DOHH2 (cell line): ENCODE data around the gene CBX4.

Source experiments
- H3F3A ChIP-seq: fragments of 200-600 bp; sonication (generic), shearing (Covaris generic); 2 replicates; pipeline ENCODE4 v1.6.0; 2016; ENCODE audit warnings: antibody characterized with exemption, mild to moderate bottlenecking; ENCODE audit not compliant: control insufficient read depth, insufficient read depth
- H3K27ac ChIP-seq: fragments of 200-600 bp; sonication (generic); 2 replicates; pipeline ENCODE4 v1.5.1; 2014; ENCODE audit warnings: low read depth, mild to moderate bottlenecking, low read length, moderate library complexity
- H3K27me3 ChIP-seq: fragments of 200-600 bp; sonication (generic); 2 replicates; pipeline ENCODE4 v1.6.1; 2014; ENCODE audit warnings: mild to moderate bottlenecking, low read length, mixed read lengths; ENCODE audit not compliant: control insufficient read depth
- H3K36me3 ChIP-seq: fragments of 200-600 bp; sonication (generic); 2 replicates; pipeline ENCODE4 v1.6.1; 2014; ENCODE audit warnings: mild to moderate bottlenecking, low read length, moderate library complexity, mixed read lengths; ENCODE audit not compliant: control insufficient read depth
- H3K4me1 ChIP-seq: fragments of 200-600 bp; sonication (generic); 2 replicates; pipeline ENCODE4 v1.6.1; 2014; ENCODE audit warnings: mild to moderate bottlenecking, low read length, mixed read lengths; ENCODE audit not compliant: control insufficient read depth
- H3K4me2 ChIP-seq: fragments of 200-600 bp; sonication (generic); 2 replicates; pipeline ENCODE4 v1.6.0; 2014; ENCODE audit warnings: mild to moderate bottlenecking, low read length, moderate library complexity
- H3K4me3 ChIP-seq: fragments of 200-600 bp; sonication (generic); 2 replicates; pipeline ENCODE4 v1.5.1; 2014; ENCODE audit warnings: mild to moderate bottlenecking, low read length, mixed read lengths
- H3K79me2 ChIP-seq: fragments of 200-600 bp; sonication (generic); 2 replicates; pipeline ENCODE4 v1.6.1; 2014; ENCODE audit warnings: mild to moderate bottlenecking, low read length, mixed read lengths; ENCODE audit not compliant: control insufficient read depth
- H3K9me2 ChIP-seq: fragments of 200-600 bp; sonication (generic); replicated peaks from 2 replicates; pipeline ENCODE4 v1.6.1; 2014; ENCODE audit warnings: mild to moderate bottlenecking, low read length, mixed read lengths; ENCODE audit not compliant: control insufficient read depth
- H3K9me3 ChIP-seq: fragments of 200-600 bp; sonication (generic); 2 replicates; pipeline ENCODE4 v1.6.1; 2014; ENCODE audit warnings: antibody characterized with exemption, low read length, mixed read lengths; ENCODE audit not compliant: control insufficient read depth, insufficient read depth
- H4K20me1 ChIP-seq: fragments of 200-600 bp; sonication (generic); 2 replicates; pipeline ENCODE4 v1.6.0; 2014; ENCODE audit warnings: low read depth, mild to moderate bottlenecking, antibody characterized with exemption, low read length, moderate library complexity; ENCODE audit not compliant: control insufficient read depth, insufficient read depth
- CTCF ChIP-seq: fragments of 200-600 bp; sonication (generic); IDR thresholded peaks from one replicate; pipeline ENCODE4 v1.5.1; 2014; ENCODE audit warnings: antibody characterized with exemption, mild to moderate bottlenecking, low read depth, low read length; ENCODE audit not compliant: poor library complexity, severe bottlenecking
- EZH2phosphoT487 ChIP-seq: fragments of 200-600 bp; sonication (generic); IDR thresholded peaks from 2 replicates; pipeline ENCODE4 v1.6.1; 2017; ENCODE audit warnings: borderline replicate concordance, mild to moderate bottlenecking, antibody characterized with exemption, low read length, moderate library complexity, mixed read lengths

CBX4 gene

GRCh38 chr17:79806446-79806760 lies 32.8 kb downstream of the CBX4 start:
- H3K9me3 ChIP-seq, result no peaks in the 10 kb centered on the region
- H3K4me2 ChIP-seq, result no peak overlapping the region
- H3F3A ChIP-seq, result peaks cover 14% of the 10 kb centered on the region
- H3K36me3 ChIP-seq, result no peaks in the 10 kb centered on the region
- no peaks in the 10 kb centered on the region for H3K79me2 ChIP-seq
- H3K4me1 ChIP-seq, result peaks cover 54% of the 10 kb centered on the region
- H4K20me1 ChIP-seq, result no peaks in the 10 kb centered on the region
- H3K9me2 ChIP-seq, result no peaks in the 10 kb centered on the region
- no peak overlapping the region for H3K27ac ChIP-seq
- H3K4me3 ChIP-seq, result no peak overlapping the region
- peaks cover 54% of the 10 kb centered on the region for H3K27me3 ChIP-seq
- TF ChIP-seq CTCF, result no peak
- no peak for TF ChIP-seq EZH2phosphoT487

- Histone ChIP-seq H3K4me2 (peak overlapping the region; percentile 67), H3F3A (peaks cover 14% of the 10 kb centered on the region), H3K79me2 (no peaks in the 10 kb centered on the region), H3K9me2 (no peaks in the 10 kb centered on the region), H4K20me1 (no peaks in the 10 kb centered on the region), H3K4me3 (peak overlapping the region; percentile 67), H3K9me3 (no peaks in the 10 kb centered on the region), H3K4me1 (peaks cover 53% of the 10 kb centered on the region), H3K27ac (peak overlapping the region; percentile 39), H3K27me3 (peaks cover 45% of the 10 kb centered on the region), H3K36me3 (no peaks in the 10 kb centered on the region)
- TF ChIP-seq CTCF (no peak), EZH2phosphoT487 (no peak)
Measured at GRCh38 chr17:79804856-79805696, 34.2 kb downstream of the CBX4 start.

- H3K27ac ChIP-seq, result peak overlapping the region; percentile 39
- no peaks in the 10 kb centered on the region for H3K9me2 ChIP-seq
- peak overlapping the region; percentile 67 for H3K4me3 ChIP-seq
- H3K4me2 ChIP-seq, result peak overlapping the region; percentile 67
- H3K79me2 ChIP-seq, result no peaks in the 10 kb centered on the region
- H3F3A ChIP-seq, result peaks cover 18% of the 10 kb centered on the region
- H4K20me1 ChIP-seq, result no peaks in the 10 kb centered on the region
- H3K4me1 ChIP-seq, result peaks cover 59% of the 10 kb centered on the region
- no peaks in the 10 kb centered on the region for H3K36me3 ChIP-seq
- TF ChIP-seq CTCF, result no peak
- no peak; the same call in 1 of the 2 replicates for TF ChIP-seq EZH2phosphoT487
- H3K9me3 ChIP-seq, result no peaks in the 10 kb centered on the region
- peaks cover 51% of the 10 kb centered on the region for H3K27me3 ChIP-seq
Measured at GRCh38 chr17:79803997-79804855, 35.0 kb downstream of the CBX4 start.
